ENCODE data around the gene ITGAV. TPM values are rescaled to one million over a fixed set of nuclear protein-coding genes. Genes with fewer than 3 reads are reported as not detected.

ITGAV gene
- total RNA-seq, 1 donor from 2014 or later: 69.1 TPM

DNA sequence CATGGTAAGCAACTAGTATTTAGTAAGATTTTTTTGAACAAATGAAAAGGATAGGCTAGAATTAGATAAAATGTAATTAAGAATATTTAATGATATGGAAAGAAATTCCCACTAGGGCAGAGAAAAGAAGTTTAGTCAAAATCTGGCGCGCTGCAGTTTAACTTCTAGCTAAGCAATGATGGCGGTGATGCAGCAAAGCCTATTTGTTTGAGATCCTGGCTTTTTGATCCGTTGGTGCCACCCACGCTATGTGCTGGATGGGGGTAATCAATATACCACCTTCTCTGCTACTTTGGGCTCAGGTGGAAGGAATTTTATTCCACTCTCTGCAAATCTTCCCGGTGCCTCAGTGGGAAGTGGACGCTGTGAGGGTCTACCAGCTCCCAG, 103.6 kb downstream of the ITGAV start:
- peaks cover 24% of the 10 kb centered on the region for H3K27me3 Mint-ChIP-seq
- H3K9me3 Mint-ChIP-seq (ENCODE audit: low read depth): peaks cover 1% of the 10 kb centered on the region
- H3K4me1 Mint-ChIP-seq (ENCODE audit: low read depth): peaks cover 6% of the 10 kb centered on the region
- H3K27ac Mint-ChIP-seq: peak overlapping the region; percentile 88
- H3K36me3 Mint-ChIP-seq (ENCODE audit: insufficient read depth): no peaks in the 10 kb centered on the region
- no peak for TF ChIP-seq CTCF (IDR thresholded peaks at IDR 0.05; ENCODE audit: unreplicated experiment)
- peak overlapping the region; percentile 66 for H3K4me3 Mint-ChIP-seq (ENCODE audit: low read depth)
- DNase-seq (ENCODE audit: low spot score, unreplicated experiment): no peak

GRCh38 chr2:186695081-186695756, 105.4 kb downstream of the ITGAV start:
- H3K4me1 Mint-ChIP-seq (ENCODE audit: low read depth): peaks cover 3% of the 10 kb centered on the region
- H3K27ac Mint-ChIP-seq: peak overlapping the region; percentile 78
- no peak for DNase-seq (ENCODE audit: low spot score, unreplicated experiment)
- H3K36me3 Mint-ChIP-seq (ENCODE audit: insufficient read depth): no peaks in the 10 kb centered on the region
- H3K9me3 Mint-ChIP-seq (ENCODE audit: low read depth): no peaks in the 10 kb centered on the region
- peak overlapping the region; percentile 83 for H3K4me3 Mint-ChIP-seq (ENCODE audit: low read depth)
- H3K27me3 Mint-ChIP-seq: peaks cover 24% of the 10 kb centered on the region
- TF ChIP-seq CTCF (IDR thresholded peaks at IDR 0.05; ENCODE audit: unreplicated experiment): no peak

DNA sequence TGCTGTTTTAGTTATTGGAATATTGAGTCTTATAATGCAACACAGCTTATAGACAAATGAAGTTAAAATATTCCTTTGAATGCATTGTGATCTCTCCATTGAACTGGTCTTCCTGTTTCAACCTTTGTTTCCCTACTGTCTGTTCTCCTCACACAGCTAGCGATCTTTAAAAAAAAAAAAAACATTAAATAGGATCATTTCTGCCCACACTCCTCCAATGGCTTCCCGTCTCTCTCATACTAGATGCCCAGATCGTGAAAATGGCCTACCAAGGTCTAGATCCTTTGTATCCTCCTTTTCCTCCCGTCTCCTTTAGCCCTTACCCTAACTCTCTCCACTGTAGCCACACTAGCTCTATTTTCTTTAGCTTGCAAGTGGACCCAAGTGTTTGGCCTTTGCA, 106.4 kb downstream of the ITGAV start:
- no peaks in the 10 kb centered on the region for H3K9me3 Mint-ChIP-seq (ENCODE audit: low read depth)
- H3K4me1 Mint-ChIP-seq (ENCODE audit: low read depth): peaks cover 4% of the 10 kb centered on the region
- H3K27me3 Mint-ChIP-seq: peaks cover 24% of the 10 kb centered on the region
- no peak overlapping the region for H3K27ac Mint-ChIP-seq
- DNase-seq (ENCODE audit: low spot score, unreplicated experiment): no peak
- no peaks in the 10 kb centered on the region for H3K36me3 Mint-ChIP-seq (ENCODE audit: insufficient read depth)
- no peak for TF ChIP-seq CTCF (IDR thresholded peaks at IDR 0.05; ENCODE audit: unreplicated experiment)
- no peak overlapping the region for H3K4me3 Mint-ChIP-seq (ENCODE audit: low read depth)

GRCh38 chr2:186696804-186697203, 106.9 kb downstream of the ITGAV start:
- Mint-ChIP-seq H3K27ac (no peak overlapping the region), H3K36me3 (ENCODE audit: insufficient read depth) (no peaks in the 10 kb centered on the region), H3K4me3 (ENCODE audit: low read depth) (no peak overlapping the region), H3K4me1 (ENCODE audit: low read depth) (peaks cover 6% of the 10 kb centered on the region), H3K27me3 (peaks cover 23% of the 10 kb centered on the region), H3K9me3 (ENCODE audit: low read depth) (no peaks in the 10 kb centered on the region)
- TF ChIP-seq CTCF (IDR thresholded peaks at IDR 0.05; ENCODE audit: unreplicated experiment): no peak
- DNase-seq (ENCODE audit: low spot score, unreplicated experiment): no peak

- no peak overlapping the region for H3K27ac Mint-ChIP-seq
- no peak for DNase-seq (ENCODE audit: low spot score, unreplicated experiment)
- H3K27me3 Mint-ChIP-seq: peaks cover 21% of the 10 kb centered on the region
- H3K9me3 Mint-ChIP-seq (ENCODE audit: low read depth): no peaks in the 10 kb centered on the region
- no peak overlapping the region for H3K4me3 Mint-ChIP-seq (ENCODE audit: low read depth)
- no peaks in the 10 kb centered on the region for H3K36me3 Mint-ChIP-seq (ENCODE audit: insufficient read depth)
- TF ChIP-seq CTCF (IDR thresholded peaks at IDR 0.05; ENCODE audit: unreplicated experiment): no peak
- H3K4me1 Mint-ChIP-seq (ENCODE audit: low read depth): peaks cover 8% of the 10 kb centered on the region
Measured at GRCh38 chr2:186697536-186697935, 107.7 kb downstream of the ITGAV start.

All from progenitor cell of endocrine pancreas (in vitro differentiated cells).